ENCODE data around the gene RSPO4.

DNA sequence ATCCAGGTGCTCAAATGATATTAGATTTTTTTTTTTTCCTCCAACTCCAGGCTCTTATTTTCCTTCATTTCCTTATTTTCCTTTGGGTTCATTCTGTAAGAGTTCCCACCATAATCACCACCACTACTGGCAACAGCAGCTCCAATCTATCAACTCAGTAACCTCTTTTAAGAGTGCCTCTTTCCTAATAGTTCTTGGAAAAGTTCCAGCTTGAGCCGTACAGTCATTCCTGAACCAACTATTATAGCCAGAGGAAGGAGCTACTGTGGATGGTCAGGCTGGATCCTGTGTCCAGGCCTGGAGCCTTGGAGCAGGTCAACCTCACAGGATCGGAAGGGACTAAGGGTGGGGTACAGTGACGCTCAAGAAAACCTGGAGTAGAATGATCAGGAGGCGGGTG lies 81.8 kb downstream of the RSPO4 start:
- no peak for TF ChIP-seq EZH2 (IDR thresholded peaks at IDR 0.05; ENCODE audit: low read length)
- TF ChIP-seq, protein P1, sequence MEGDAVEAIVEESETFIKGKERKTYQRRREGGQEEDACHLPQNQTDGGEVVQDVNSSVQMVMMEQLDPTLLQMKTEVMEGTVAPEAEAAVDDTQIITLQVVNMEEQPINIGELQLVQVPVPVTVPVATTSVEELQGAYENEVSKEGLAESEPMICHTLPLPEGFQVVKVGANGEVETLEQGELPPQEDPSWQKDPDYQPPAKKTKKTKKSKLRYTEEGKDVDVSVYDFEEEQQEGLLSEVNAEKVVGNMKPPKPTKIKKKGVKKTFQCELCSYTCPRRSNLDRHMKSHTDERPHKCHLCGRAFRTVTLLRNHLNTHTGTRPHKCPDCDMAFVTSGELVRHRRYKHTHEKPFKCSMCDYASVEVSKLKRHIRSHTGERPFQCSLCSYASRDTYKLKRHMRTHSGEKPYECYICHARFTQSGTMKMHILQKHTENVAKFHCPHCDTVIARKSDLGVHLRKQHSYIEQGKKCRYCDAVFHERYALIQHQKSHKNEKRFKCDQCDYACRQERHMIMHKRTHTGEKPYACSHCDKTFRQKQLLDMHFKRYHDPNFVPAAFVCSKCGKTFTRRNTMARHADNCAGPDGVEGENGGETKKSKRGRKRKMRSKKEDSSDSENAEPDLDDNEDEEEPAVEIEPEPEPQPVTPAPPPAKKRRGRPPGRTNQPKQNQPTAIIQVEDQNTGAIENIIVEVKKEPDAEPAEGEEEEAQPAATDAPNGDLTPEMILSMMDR (optimal IDR thresholded peaks at IDR 0.05 in 1 of 3, IDR thresholded peaks at IDR 0.05 in 1 of 3, conservative IDR thresholded peaks at IDR 0.05 in 1 of 3; ENCODE audit: extremely low read depth in 1 of 3, insufficient read depth in 2 of 3, low read length in 3 of 3): no peak

Measured in keratinocyte (primary cell).